ENCODE measurements around the gene SAE1. TPM values are rescaled to one million over a fixed set of nuclear protein-coding genes. Genes with fewer than 3 reads are reported as not detected.

Gene SAE1
- polyA plus RNA-seq, 2 of the 4 experiments (the other 2 are of a cell fraction), result 206 to 249 TPM

- peak overlapping the region; percentile 98 for H3K4me3 ChIP-seq
- ATAC-seq (no peak), DNase-seq (ENCODE audit: low read depth in 1 of 2, low spot score in 1 of 2) (no peak), FAIRE-seq (no peak)
- H3K27ac ChIP-seq, result peak overlapping the region; percentile 99
- ChIA-PET POLR2A (interaction anchor here (0.6 kb wide), 1 partner anchor 116 kb away, joined by 3 read pairs; no protein-coding TSS in a partner anchor), CTCF (interaction anchor here (1.0 to 1.9 kb wide), 3 partner anchors 15 to 31 kb away, joined by 3 to 7 read pairs (median 5); no protein-coding TSS in a partner anchor)
- H3K4me2 ChIP-seq, result peak overlapping the region; percentile 72
- TF ChIP-seq ZC3H11A (IDR thresholded peaks at IDR 0.05) (no peak), POLR2A (IDR thresholded peaks at IDR 0.05; ENCODE audit: low read length) (no peak), HMGXB4 (CRISPR knock-in tag; IDR thresholded peaks at IDR 0.05; ENCODE audit: borderline replicate concordance) (no peak), ZSCAN20 (CRISPR knock-in tag; IDR thresholded peaks at IDR 0.05) (no peak), MYC (IDR thresholded peaks at IDR 0.05; ENCODE audit: borderline replicate concordance, low read length) (no peak), NFE2L2 (conservative IDR thresholded peaks at IDR 0.05; ENCODE audit: low read length) (no peak), KDM5A (IDR thresholded peaks at IDR 0.05) (no peak), SMC3 (IDR thresholded peaks at IDR 0.05) (no peak), CEBPB (IDR thresholded peaks at IDR 0.05) (no peak)
- WGBS (ENCODE audit: missing lambda C conversion rate), result 11% methylated on average over 12 of the region's 12 CpGs
- H3K9me3 ChIP-seq, result no peaks in the 10 kb centered on the region
- peaks cover 44% of the 10 kb centered on the region for H3K4me1 ChIP-seq
Observed at GRCh38 chr19:47110521-47111005, 20.1 kb upstream of the SAE1 start.

GRCh38 chr19:47111006-47111621, 19.5 kb upstream of the SAE1 start:
- TF ChIP-seq TP53 (CRISPR knock-in tag; IDR thresholded peaks at IDR 0.05), result 0 out of 2 replicates have a peak, but pooled peaks have one; percentile 54
- TF ChIP-seq MAX (IDR thresholded peaks at IDR 0.05), result 0 out of 2 replicates have a peak, but pooled peaks have one; percentile 8
- TF ChIP-seq JUN (IDR thresholded peaks at IDR 0.05), result no peak; a peak in 1 of 5 replicates
- TF ChIP-seq E2F6 (IDR thresholded peaks at IDR 0.05; ENCODE audit: borderline replicate concordance, low read depth), result 0 out of 2 replicates have a peak, but pooled peaks have one; percentile 20
- TF ChIP-seq FOSB (CRISPR knock-in tag; IDR thresholded peaks at IDR 0.05), result no peak
- 0 out of 2 replicates have a peak, but pooled peaks have one; percentile 35 for TF ChIP-seq HOXA7 (CRISPR knock-in tag; IDR thresholded peaks at IDR 0.05)
- peak; percentile 14 for TF ChIP-seq POLR2A (IDR thresholded peaks at IDR 0.05; ENCODE audit: low read length)
- peak overlapping the region; percentile 72 for H3K4me2 ChIP-seq
- DNase-seq (ENCODE audit: low read depth in 1 of 2, low spot score in 1 of 2) (no peak), ATAC-seq (no peak), FAIRE-seq (no peak)
- ChIA-PET POLR2A (no interaction called here), CTCF (interaction anchor here (0.8 to 1.9 kb wide), 5 partner anchors 12 to 101 kb away, joined by 4 to 7 read pairs (median 4); no protein-coding TSS in a partner anchor)
- H3K27ac ChIP-seq, result peak overlapping the region; percentile 99
- H3K4me1 ChIP-seq, result peaks cover 44% of the 10 kb centered on the region
- H3K4me3 ChIP-seq, result peak overlapping the region; percentile 98
- H3K9me3 ChIP-seq, result no peaks in the 10 kb centered on the region
- 2% methylated on average over 35 of the region's 35 CpGs for WGBS (ENCODE audit: missing lambda C conversion rate)

GRCh38 chr19:47111682-47112165, 18.9 kb upstream of the SAE1 start:
- no peaks in the 10 kb centered on the region for H3K9me3 ChIP-seq
- peak overlapping the region; percentile 72 for H3K4me2 ChIP-seq
- 1% methylated on average over 17 of the region's 24 CpGs for WGBS (ENCODE audit: missing lambda C conversion rate)
- ChIA-PET POLR2A (interaction anchor here (2.3 kb wide), 1 partner anchor 76 kb away, joined by 18 read pairs; no protein-coding TSS in a partner anchor), CTCF (interaction anchor here (0.7 to 1.9 kb wide), 5 partner anchors 10 to 100 kb away, joined by 3 to 5 read pairs (median 4); no protein-coding TSS in a partner anchor)
- TF ChIP-seq ELK1 (IDR thresholded peaks at IDR 0.05; ENCODE audit: low read depth, low read length), result no peak
- TF ChIP-seq PHF8 (IDR thresholded peaks at IDR 0.05; ENCODE audit: borderline replicate concordance, low read depth), result peak; percentile 25; the same call in 1 of the 2 replicates
- TF ChIP-seq HMGXB4 (CRISPR knock-in tag; IDR thresholded peaks at IDR 0.05; ENCODE audit: borderline replicate concordance), result no peak
- 0 out of 2 replicates have a peak, but pooled peaks have one; percentile 7 for TF ChIP-seq PBX3 (IDR thresholded peaks at IDR 0.05)
- no peak for TF ChIP-seq POLR2AphosphoS2 (conservative IDR thresholded peaks at IDR 0.05; ENCODE audit: low read length)
- TF ChIP-seq SMC3 (IDR thresholded peaks at IDR 0.05), result no peak
- peaks cover 42% of the 10 kb centered on the region for H3K4me1 ChIP-seq
- no peak for DNase-seq (ENCODE audit: low read depth in 1 of 2, low spot score in 1 of 2)
- peak overlapping the region; percentile 98 for H3K4me3 ChIP-seq
- ATAC-seq, result no peak
- peak overlapping the region; percentile 99 for H3K27ac ChIP-seq
- no peak for FAIRE-seq
